Smooth muscle cell (in vitro differentiated cells): ENCODE data around the gene LSS. TPM values are rescaled to one million over a fixed set of nuclear protein-coding genes. Genes with fewer than 3 reads are reported as not detected.

Experiments used
- DNase-seq: peaks from one replicate; lab custom pipeline; 2025; ENCODE audit not compliant: unreplicated experiment; lab: John Stamatoyannopoulos, UW
- H2AFZ ChIP-seq: fragments of 200-600 bp; sonication (generic); 2 replicates; pipeline ENCODE4 v1.6.0; 2016; ENCODE audit warnings: antibody characterized with exemption, low read depth, mild to moderate bottlenecking
- H3F3A ChIP-seq: fragments of 200-600 bp; sonication (generic); 2 replicates; pipeline ENCODE4 v1.6.0; 2017; ENCODE audit warnings: antibody characterized with exemption, low read depth
- H3K27ac ChIP-seq: fragments of 200-600 bp; sonication (generic); 2 replicates; pipeline ENCODE4 v1.5.1; 2016; ENCODE audit warnings: low read depth, mild to moderate bottlenecking
- H3K27me3 ChIP-seq: fragments of 200-600 bp; sonication (generic); 2 replicates; pipeline ENCODE4 v1.6.1; 2016; ENCODE audit warnings: low read depth, mild to moderate bottlenecking
- H3K36me3 ChIP-seq: fragments of 200-600 bp; sonication (generic); 2 replicates; pipeline ENCODE4 v1.5.1; 2016; ENCODE audit warnings: low read depth
- H3K4me1 ChIP-seq: fragments of 200-600 bp; sonication (generic); 2 replicates; pipeline ENCODE4 v1.5.1; 2016; ENCODE audit warnings: low read depth
- H3K4me2 ChIP-seq: fragments of 200-600 bp; sonication (generic); 2 replicates; pipeline ENCODE4 v1.6.0; 2016; ENCODE audit warnings: mild to moderate bottlenecking
- H3K4me3 ChIP-seq: fragments of 200-600 bp; sonication (generic); 2 replicates; pipeline ENCODE4 v1.5.1; 2016; ENCODE audit warnings: mild to moderate bottlenecking
- H3K79me2 ChIP-seq: fragments of 200-600 bp; sonication (generic); 2 replicates; pipeline ENCODE4 v1.6.0; 2016; ENCODE audit warnings: low read depth, mild to moderate bottlenecking
- H3K9ac ChIP-seq: fragments of 200-600 bp; sonication (generic); 2 replicates; pipeline ENCODE4 v1.6.0; 2016; ENCODE audit warnings: low read depth
- H3K9me3 ChIP-seq: fragments of 200-600 bp; sonication (generic); replicated peaks from 2 replicates; pipeline ENCODE4 v1.5.1; 2016; ENCODE audit warnings: low read depth
- H4K20me1 ChIP-seq: fragments of 200-600 bp; sonication (generic); 2 replicates; pipeline ENCODE4 v1.6.0; 2016; ENCODE audit warnings: low read depth
- WGBS: methylation state at CpG from one replicate; pipeline ENCODE4 v1.1.7; 2016; ENCODE audit warnings: low lambda C conversion rate; 5-methylcytosine and 5-hydroxymethylcytosine counted together
- polyA plus RNA-seq: library from polyadenylated mRNA; unstranded; fragments of >200 nt; fragmentation: Nextera tagmentation; extraction: Ambion mirVana; gene quantifications from 2 replicates; pipeline ENCODE4 v1.2.1, GENCODE V29; 2016
- total RNA-seq: library from RNA; depleted of rRNA; stranded (reverse); fragments of >200 nt; gene quantifications from 2 replicates; pipeline ENCODE4 v1.2.3, GENCODE V29; 2014
- TF ChIP-seq, protein P1 (sequence below): fragments of 200-600 bp; sonication (generic); IDR thresholded peaks from 2 replicates; pipeline ENCODE4 v1.5.1; 2017; ENCODE audit warnings: borderline replicate concordance, mild to moderate bottlenecking, antibody characterized with exemption; ENCODE audit not compliant: insufficient read depth, poor library complexity, severe bottlenecking

Gene LSS
- total and polyA plus RNA-seq, 2 experiments from 2014 or later: 21.8 to 37.7 TPM

DNA sequence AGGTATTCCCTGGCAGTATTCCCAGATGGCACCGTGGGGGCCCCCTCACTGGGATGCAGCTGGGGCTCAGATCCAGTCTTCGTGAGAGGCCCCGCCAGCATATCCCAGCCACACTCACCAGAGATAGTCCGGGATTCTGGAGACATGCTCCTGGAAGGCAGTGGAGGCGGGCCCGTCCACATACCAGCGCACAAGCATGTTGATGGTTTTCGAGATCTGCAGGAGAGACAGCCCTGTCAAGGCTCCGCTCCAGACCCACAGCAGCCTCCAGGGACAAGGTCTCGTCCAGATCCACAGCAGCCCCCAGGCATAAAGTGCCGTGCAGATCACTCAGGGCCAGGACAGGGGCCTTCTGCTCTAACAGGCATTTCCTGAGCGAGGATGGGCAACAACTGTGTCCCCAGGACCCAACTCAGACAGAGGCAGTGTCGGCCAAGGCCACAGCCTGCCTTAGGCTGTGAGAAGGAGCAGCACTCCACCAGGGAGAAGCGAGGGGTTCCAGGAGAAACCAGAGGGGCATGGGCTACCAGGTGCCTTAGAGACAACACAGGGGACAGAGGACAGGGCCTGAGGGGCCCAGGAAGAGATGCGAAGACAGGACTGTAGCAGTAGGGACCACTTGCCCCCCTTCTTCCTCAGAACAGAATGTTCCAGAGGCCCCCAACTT is 14.8 kb downstream of the LSS start:
- 50% methylated on average over 15 of the region's 15 CpGs for WGBS
- Histone ChIP-seq H3K4me3 (no peak overlapping the region), H3K4me2 (no peak overlapping the region), H3K27ac (no peak overlapping the region), H3K36me3 (no peaks in the 10 kb centered on the region), H3K27me3 (no peaks in the 10 kb centered on the region), H3K9me3 (no peaks in the 10 kb centered on the region), H4K20me1 (peaks cover 9% of the 10 kb centered on the region), H3K9ac (no peak overlapping the region), H3K4me1 (no peaks in the 10 kb centered on the region), H3F3A (no peaks in the 10 kb centered on the region), H2AFZ (no peak overlapping the region), H3K79me2 (no peaks in the 10 kb centered on the region)
- no peak for DNase-seq
- TF ChIP-seq, protein P1, sequence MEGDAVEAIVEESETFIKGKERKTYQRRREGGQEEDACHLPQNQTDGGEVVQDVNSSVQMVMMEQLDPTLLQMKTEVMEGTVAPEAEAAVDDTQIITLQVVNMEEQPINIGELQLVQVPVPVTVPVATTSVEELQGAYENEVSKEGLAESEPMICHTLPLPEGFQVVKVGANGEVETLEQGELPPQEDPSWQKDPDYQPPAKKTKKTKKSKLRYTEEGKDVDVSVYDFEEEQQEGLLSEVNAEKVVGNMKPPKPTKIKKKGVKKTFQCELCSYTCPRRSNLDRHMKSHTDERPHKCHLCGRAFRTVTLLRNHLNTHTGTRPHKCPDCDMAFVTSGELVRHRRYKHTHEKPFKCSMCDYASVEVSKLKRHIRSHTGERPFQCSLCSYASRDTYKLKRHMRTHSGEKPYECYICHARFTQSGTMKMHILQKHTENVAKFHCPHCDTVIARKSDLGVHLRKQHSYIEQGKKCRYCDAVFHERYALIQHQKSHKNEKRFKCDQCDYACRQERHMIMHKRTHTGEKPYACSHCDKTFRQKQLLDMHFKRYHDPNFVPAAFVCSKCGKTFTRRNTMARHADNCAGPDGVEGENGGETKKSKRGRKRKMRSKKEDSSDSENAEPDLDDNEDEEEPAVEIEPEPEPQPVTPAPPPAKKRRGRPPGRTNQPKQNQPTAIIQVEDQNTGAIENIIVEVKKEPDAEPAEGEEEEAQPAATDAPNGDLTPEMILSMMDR: no peak

- Histone ChIP-seq H3K36me3 (no peaks in the 10 kb centered on the region), H3K4me3 (no peak overlapping the region), H3K27ac (no peak overlapping the region), H3F3A (no peaks in the 10 kb centered on the region), H3K9me3 (no peaks in the 10 kb centered on the region), H3K4me2 (no peak overlapping the region), H2AFZ (no peak overlapping the region), H3K9ac (no peak overlapping the region), H3K27me3 (no peaks in the 10 kb centered on the region), H4K20me1 (peaks cover 9% of the 10 kb centered on the region), H3K79me2 (no peaks in the 10 kb centered on the region), H3K4me1 (no peaks in the 10 kb centered on the region)
- 97% methylated on average over 18 of the region's 18 CpGs for WGBS
- TF ChIP-seq, protein P1: no peak
- DNase-seq: no peak
These were observed 15.7 kb downstream of the LSS start for GRCh38 chr21:46212721-46213484.

DNA sequence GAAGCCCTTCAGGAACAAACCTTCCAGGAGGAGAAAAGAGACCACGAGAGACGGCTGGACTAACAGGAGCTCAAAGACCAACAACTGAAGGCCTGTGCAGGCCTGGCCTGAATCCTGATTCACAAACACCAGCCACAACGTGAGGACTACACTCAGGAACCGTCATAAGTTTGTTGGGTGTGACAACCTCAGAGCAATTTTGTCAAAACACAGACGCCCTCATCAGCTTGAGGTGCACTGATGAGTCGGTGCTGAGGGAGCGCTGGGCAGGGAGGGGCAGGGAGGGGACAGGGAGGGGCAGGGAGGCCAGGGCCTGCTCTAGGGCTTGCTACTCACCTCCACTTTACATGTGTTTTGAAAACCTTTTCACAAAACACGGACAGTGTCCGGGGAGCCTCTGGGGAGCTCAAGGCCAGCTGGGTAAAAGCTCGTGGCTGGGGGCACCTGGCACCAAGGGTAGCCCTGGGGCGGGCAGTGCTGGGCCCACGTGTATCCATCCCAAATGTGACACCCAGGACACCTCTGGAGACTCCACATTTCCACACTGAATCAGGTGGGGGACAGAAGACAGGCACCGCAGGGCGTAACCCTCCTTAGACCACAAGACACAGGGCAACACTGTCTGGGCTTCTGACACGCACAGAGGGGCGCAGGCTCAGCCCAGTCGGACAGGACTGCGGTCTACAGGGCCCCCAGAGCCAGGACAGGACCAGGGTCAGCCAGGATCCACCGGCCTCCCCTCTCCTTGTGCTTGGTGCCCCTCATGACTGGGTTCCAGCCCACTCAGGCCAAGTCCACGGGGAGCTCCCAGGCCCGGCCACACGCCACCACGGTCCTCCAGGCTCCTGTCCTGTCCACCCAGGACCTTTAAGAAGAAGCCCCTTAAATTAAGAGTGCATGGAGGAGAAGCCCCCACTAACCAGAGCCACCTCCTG is 16.5 kb downstream of the LSS start:
- DNase-seq: no peak
- no peak overlapping the region for H2AFZ ChIP-seq
- no peaks in the 10 kb centered on the region for H3K36me3 ChIP-seq
- no peaks in the 10 kb centered on the region for H3F3A ChIP-seq
- H3K79me2 ChIP-seq: no peaks in the 10 kb centered on the region
- H3K27me3 ChIP-seq: no peaks in the 10 kb centered on the region
- WGBS: 91% methylated on average over 23 of the region's 23 CpGs
- no peak overlapping the region for H3K9ac ChIP-seq
- TF ChIP-seq, protein P1: no peak
- peaks cover 9% of the 10 kb centered on the region for H4K20me1 ChIP-seq
- no peak overlapping the region for H3K4me2 ChIP-seq
- H3K4me1 ChIP-seq: no peaks in the 10 kb centered on the region
- no peak overlapping the region for H3K27ac ChIP-seq
- H3K4me3 ChIP-seq: no peak overlapping the region
- no peaks in the 10 kb centered on the region for H3K9me3 ChIP-seq
